Lower leg skin (tissue), 4 donors: ENCODE measurements around the gene CCBE1. TPM values are rescaled to one million over a fixed set of nuclear protein-coding genes. Genes with fewer than 3 reads are reported as not detected.

ENCODE experiments used
- DNase-seq, 2 donors: peaks; one replicate each; pipeline ENCODE4 v3.0.0-alpha.2; 2019; ENCODE audit warnings: low spot score in 2 of 2
- H3K4me3 ChIP-seq: fragments of 200-600 bp; sonication (generic); 2 replicates; pipeline ENCODE4 v1.5.1; 2017; ENCODE audit warnings: mild to moderate bottlenecking, low read depth; ENCODE audit not compliant: poor library complexity, severe bottlenecking
- POLR2A ChIP-seq, 2 donors: fragments of 450-650 bp; IDR thresholded peaks; one replicate each; pipeline ENCODE4 v1.6.1; 2016 to 2017; ENCODE audit warnings: antibody characterized with exemption in 2 of 2, mild to moderate bottlenecking in 1 of 2, moderate library complexity in 1 of 2
- WGBS, 2 donors: methylation state at CpG; one replicate each; pipeline ENCODE4 v1.1.5; 2018; 5-methylcytosine and 5-hydroxymethylcytosine counted together
- intact Hi-C: fragments of 100-400 bp; cut with DNase I; formaldehyde crosslinking; loops from one replicate; pipeline ENCODE4 v1.15.0; 2023; ENCODE audit warnings: low total_unique reads
- total RNA-seq, 4 donors: library from RNA; depleted of rRNA; stranded (reverse); fragments of >200 nt; gene quantifications; one replicate each; pipeline ENCODE4 v1.1.0, GENCODE V29; 2016
- TF ChIP-seq, protein P1 (sequence below), 3 donors: fragments of 450-650 bp; IDR thresholded peaks; one replicate each; pipeline ENCODE4 v1.5.1; 2016; ENCODE audit warnings: antibody characterized with exemption in 3 of 3, mild to moderate bottlenecking in 3 of 3, moderate library complexity in 2 of 3

Gene CCBE1
- total RNA-seq, 4 donors from 2014 or later, result 3.0 to 15.5 (median 3.2) TPM

DNA sequence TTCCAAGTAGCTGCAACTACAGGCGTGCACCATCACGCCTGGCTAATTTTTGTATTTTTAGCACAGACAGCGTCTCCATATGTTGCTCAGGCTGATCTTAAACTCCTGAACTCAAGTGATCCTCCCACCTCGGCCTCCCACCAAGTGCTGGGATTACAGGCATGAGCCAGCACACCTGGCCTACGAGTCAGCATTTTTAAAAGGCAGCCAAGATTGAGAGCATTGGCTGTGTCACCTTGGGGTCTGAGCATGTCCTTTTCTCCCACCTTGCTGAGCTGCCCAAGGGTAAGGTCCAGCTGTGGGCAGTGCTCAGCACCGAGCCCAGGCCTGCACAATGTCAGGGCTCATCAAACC, 195.3 kb downstream of the CCBE1 start:
- TF ChIP-seq POLR2A (IDR thresholded peaks at IDR 0.05), result no peak
- TF ChIP-seq, protein P1, sequence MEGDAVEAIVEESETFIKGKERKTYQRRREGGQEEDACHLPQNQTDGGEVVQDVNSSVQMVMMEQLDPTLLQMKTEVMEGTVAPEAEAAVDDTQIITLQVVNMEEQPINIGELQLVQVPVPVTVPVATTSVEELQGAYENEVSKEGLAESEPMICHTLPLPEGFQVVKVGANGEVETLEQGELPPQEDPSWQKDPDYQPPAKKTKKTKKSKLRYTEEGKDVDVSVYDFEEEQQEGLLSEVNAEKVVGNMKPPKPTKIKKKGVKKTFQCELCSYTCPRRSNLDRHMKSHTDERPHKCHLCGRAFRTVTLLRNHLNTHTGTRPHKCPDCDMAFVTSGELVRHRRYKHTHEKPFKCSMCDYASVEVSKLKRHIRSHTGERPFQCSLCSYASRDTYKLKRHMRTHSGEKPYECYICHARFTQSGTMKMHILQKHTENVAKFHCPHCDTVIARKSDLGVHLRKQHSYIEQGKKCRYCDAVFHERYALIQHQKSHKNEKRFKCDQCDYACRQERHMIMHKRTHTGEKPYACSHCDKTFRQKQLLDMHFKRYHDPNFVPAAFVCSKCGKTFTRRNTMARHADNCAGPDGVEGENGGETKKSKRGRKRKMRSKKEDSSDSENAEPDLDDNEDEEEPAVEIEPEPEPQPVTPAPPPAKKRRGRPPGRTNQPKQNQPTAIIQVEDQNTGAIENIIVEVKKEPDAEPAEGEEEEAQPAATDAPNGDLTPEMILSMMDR (IDR thresholded peaks at IDR 0.05), result no peak
- WGBS, 2 donors, result 54 to 60% methylated on average over 6 of the region's 6 CpGs
- DNase-seq, result no peak
- H3K4me3 ChIP-seq, result no peak overlapping the region
- intact Hi-C loops, result no loop called here

GRCh38 chr18:59500765-59501164, 196.5 kb downstream of the CCBE1 start:
- no peak for TF ChIP-seq POLR2A (IDR thresholded peaks at IDR 0.05)
- TF ChIP-seq, protein P1 (IDR thresholded peaks at IDR 0.05), result no peak
- intact Hi-C loops, result no loop called here
- no peak for DNase-seq
- H3K4me3 ChIP-seq, result no peak overlapping the region

GRCh38 chr18:59498506-59499086, 198.6 kb downstream of the CCBE1 start:
- TF ChIP-seq, protein P1 (IDR thresholded peaks at IDR 0.05), result no peak
- TF ChIP-seq POLR2A (IDR thresholded peaks at IDR 0.05), result no peak
- intact Hi-C loops, result no loop called here
- no peak overlapping the region for H3K4me3 ChIP-seq
- 82 to 89% methylated on average over 4 of the region's 4 CpGs for WGBS, 2 donors
- DNase-seq, result no peak

- WGBS, 2 donors, result 84% methylated on average over 4 of the region's 4 CpGs
- H3K4me3 ChIP-seq, result no peak overlapping the region
- no peak for TF ChIP-seq POLR2A (IDR thresholded peaks at IDR 0.05)
- TF ChIP-seq, protein P1 (IDR thresholded peaks at IDR 0.05), result no peak
- DNase-seq, result no peak
- intact Hi-C loops, result no loop called here
These were observed 204.3 kb downstream of the CCBE1 start for GRCh38 chr18:59492756-59493421.

- no peak for DNase-seq
- WGBS, 2 donors, result 86 to 94% methylated on average over 2 of the region's 2 CpGs
- TF ChIP-seq, protein P1 (IDR thresholded peaks at IDR 0.05), result no peak
- TF ChIP-seq POLR2A (IDR thresholded peaks at IDR 0.05), result no peak
- H3K4me3 ChIP-seq, result no peak overlapping the region
- intact Hi-C loops, result no loop called here
These were observed 208.3 kb downstream of the CCBE1 start for GRCh38 chr18:59488899-59489298.

DNA sequence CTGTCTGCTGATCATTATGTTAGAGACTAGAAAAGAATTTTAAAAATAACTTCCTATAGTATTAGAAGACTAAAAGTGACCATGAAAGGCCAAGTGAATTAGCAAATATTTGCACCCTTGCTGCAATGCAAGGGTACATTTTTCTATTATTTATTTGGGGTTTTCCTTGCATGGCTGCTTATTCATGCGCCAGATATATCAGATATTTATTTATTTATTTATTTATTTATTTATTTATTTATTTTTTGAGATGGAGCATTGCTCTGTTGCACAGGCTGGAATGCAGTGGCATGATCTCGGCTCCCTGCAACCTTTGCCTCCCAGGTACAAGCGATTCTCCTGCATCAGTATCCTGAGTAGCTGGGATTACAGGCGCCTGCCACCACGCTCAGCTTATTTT, 211.8 kb downstream of the CCBE1 start:
- TF ChIP-seq, protein P1 (IDR thresholded peaks at IDR 0.05), result no peak
- no peak for TF ChIP-seq POLR2A (IDR thresholded peaks at IDR 0.05)
- intact Hi-C loops, result no loop called here
- DNase-seq, result no peak
- 73 to 95% methylated on average over 5 of the region's 5 CpGs for WGBS, 2 donors
- no peak overlapping the region for H3K4me3 ChIP-seq
